Transverse colon (tissue), 4 donors: ENCODE data around the gene TTN.

Source experiments
- POLR2AphosphoS5 ChIP-seq, 3 donors: sonication (generic); formaldehyde crosslinking; IDR thresholded peaks; one replicate each; pipeline ENCODE4 v1.6.1; 2016; ENCODE audit warnings: antibody characterized with exemption in 3 of 3
- TF ChIP-seq, protein P1 (sequence below), 5 experiments: fragments of 200-600 bp in 3 of 5; fragments of 450-650 bp in 2 of 5; sonication (generic) in 3 of 5; IDR thresholded peaks; 1 replicate in 2 of 5; 2 replicates in 3 of 5; pipeline ENCODE4 v1.5.1; 2016 to 2017; ENCODE audit warnings: antibody characterized with exemption in 5 of 5, inconsistent platforms in 3 of 5, mild to moderate bottlenecking in 2 of 5, moderate library complexity in 1 of 5

- TF ChIP-seq, protein P1, sequence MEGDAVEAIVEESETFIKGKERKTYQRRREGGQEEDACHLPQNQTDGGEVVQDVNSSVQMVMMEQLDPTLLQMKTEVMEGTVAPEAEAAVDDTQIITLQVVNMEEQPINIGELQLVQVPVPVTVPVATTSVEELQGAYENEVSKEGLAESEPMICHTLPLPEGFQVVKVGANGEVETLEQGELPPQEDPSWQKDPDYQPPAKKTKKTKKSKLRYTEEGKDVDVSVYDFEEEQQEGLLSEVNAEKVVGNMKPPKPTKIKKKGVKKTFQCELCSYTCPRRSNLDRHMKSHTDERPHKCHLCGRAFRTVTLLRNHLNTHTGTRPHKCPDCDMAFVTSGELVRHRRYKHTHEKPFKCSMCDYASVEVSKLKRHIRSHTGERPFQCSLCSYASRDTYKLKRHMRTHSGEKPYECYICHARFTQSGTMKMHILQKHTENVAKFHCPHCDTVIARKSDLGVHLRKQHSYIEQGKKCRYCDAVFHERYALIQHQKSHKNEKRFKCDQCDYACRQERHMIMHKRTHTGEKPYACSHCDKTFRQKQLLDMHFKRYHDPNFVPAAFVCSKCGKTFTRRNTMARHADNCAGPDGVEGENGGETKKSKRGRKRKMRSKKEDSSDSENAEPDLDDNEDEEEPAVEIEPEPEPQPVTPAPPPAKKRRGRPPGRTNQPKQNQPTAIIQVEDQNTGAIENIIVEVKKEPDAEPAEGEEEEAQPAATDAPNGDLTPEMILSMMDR (IDR thresholded peaks at IDR 0.05): no peak
- no peak for TF ChIP-seq POLR2AphosphoS5 (IDR thresholded peaks at IDR 0.05)
These were observed 300.3 kb downstream of the TTN start for GRCh38 chr2:178506949-178507348.
